ENCODE results near the gene PIK3C2G. TPM values are rescaled to one million over a fixed set of nuclear protein-coding genes. Genes with fewer than 3 reads are reported as not detected.

PIK3C2G gene
- total RNA-seq, 1 donor from 2014 or later: 4.6 TPM

DNA sequence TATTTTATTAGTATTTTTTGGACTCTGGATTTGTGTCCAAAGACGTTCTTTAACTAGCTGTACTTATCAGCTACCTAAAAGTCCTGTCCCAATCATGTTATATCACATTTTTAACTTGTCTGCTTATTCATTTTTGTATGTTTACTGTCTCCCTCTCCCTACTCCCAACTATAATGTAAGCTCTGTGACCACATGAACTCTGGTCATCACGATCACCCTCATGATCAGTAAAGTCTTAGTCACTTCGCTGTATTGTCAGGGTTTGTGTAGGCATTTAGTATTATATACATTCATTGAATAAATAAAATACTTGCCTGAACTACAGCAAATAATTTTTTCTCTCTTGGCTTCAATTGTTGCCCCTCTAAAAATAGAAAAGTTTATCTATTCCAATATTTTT is 211.0 kb downstream of the PIK3C2G start:
- DNase-seq (ENCODE audit: extremely low spot score, unreplicated experiment): no peak
- Mint-ChIP-seq H3K27ac (no peak overlapping the region), H3K27me3 (no peaks in the 10 kb centered on the region), H3K36me3 (no peaks in the 10 kb centered on the region), H3K4me1 (ENCODE audit: unreplicated experiment) (no peaks in the 10 kb centered on the region), H3K9me3 (no peaks in the 10 kb centered on the region), H3K4me3 (no peak overlapping the region)
- TF ChIP-seq, protein P1, sequence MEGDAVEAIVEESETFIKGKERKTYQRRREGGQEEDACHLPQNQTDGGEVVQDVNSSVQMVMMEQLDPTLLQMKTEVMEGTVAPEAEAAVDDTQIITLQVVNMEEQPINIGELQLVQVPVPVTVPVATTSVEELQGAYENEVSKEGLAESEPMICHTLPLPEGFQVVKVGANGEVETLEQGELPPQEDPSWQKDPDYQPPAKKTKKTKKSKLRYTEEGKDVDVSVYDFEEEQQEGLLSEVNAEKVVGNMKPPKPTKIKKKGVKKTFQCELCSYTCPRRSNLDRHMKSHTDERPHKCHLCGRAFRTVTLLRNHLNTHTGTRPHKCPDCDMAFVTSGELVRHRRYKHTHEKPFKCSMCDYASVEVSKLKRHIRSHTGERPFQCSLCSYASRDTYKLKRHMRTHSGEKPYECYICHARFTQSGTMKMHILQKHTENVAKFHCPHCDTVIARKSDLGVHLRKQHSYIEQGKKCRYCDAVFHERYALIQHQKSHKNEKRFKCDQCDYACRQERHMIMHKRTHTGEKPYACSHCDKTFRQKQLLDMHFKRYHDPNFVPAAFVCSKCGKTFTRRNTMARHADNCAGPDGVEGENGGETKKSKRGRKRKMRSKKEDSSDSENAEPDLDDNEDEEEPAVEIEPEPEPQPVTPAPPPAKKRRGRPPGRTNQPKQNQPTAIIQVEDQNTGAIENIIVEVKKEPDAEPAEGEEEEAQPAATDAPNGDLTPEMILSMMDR (conservative IDR thresholded peaks at IDR 0.05): no peak

DNA sequence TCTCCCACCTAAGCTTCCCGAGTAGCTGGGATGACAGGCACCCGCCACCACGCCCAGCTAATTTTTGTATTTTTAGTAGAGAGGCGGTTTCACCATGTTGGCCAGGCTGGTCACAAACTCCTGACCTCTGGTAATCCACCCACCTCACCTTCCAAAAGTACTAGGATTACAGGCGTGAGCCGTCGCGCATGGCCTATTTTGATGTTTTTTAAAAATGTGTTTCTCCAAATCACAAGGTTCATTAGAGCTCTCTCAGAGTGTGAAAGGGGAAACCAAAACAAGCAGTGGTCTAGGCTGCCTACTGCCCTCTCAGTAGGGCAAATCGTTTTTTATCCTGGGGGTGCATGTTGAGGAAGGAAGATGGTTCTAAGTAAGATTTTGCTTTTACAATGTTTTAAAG is 211.5 kb downstream of the PIK3C2G start:
- Mint-ChIP-seq H3K4me3 (no peak overlapping the region), H3K27ac (no peak overlapping the region), H3K36me3 (no peaks in the 10 kb centered on the region), H3K27me3 (no peaks in the 10 kb centered on the region), H3K4me1 (ENCODE audit: unreplicated experiment) (no peaks in the 10 kb centered on the region), H3K9me3 (no peaks in the 10 kb centered on the region)
- no peak for DNase-seq (ENCODE audit: extremely low spot score, unreplicated experiment)
- TF ChIP-seq, protein P1 (conservative IDR thresholded peaks at IDR 0.05): no peak

DNA sequence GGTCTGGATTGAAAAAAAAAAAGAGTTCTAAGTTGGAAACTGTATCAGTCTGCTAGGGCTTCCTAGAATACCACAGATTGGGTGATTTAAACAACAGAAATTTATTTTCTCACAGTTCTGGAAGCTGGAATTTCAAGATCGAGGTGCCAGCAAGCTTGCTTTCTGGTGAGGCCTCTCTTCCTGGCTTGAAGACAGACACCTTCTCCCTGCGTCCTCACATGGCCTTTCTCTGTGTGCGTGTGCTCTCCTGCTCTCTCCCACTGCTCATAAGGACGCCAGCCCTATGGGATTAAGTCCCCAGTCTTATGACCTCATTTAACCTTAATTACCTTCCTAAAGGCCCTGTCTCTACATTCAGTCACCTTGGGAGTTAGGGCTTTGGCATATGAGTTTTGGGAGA is 215.5 kb downstream of the PIK3C2G start:
- Mint-ChIP-seq H3K4me1 (ENCODE audit: unreplicated experiment) (no peaks in the 10 kb centered on the region), H3K36me3 (peaks cover 5% of the 10 kb centered on the region), H3K27ac (no peak overlapping the region), H3K4me3 (no peak overlapping the region), H3K27me3 (no peaks in the 10 kb centered on the region), H3K9me3 (no peaks in the 10 kb centered on the region)
- TF ChIP-seq, protein P1 (conservative IDR thresholded peaks at IDR 0.05): no peak
- no peak for DNase-seq (ENCODE audit: extremely low spot score, unreplicated experiment)

DNA sequence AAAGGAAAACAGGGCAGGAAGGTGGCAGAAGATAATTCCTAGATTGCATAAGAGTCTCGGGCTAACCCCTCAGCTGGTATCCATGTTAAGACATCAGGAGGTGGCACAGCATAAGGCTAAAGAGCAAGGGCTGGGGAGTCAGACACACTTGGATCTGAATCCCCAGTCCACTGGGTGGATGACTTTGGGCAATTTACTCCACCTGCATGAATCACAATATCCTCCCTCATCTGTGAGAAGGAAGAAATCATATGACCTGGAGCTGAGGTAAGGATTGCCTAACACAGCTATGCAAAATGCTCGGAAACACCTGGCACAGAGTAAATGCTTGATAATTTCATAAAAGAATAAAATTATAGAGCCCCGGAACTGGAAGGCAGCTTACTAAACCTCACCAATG is 217.9 kb downstream of the PIK3C2G start:
- TF ChIP-seq, protein P1 (conservative IDR thresholded peaks at IDR 0.05): no peak
- Mint-ChIP-seq H3K36me3 (peaks cover 5% of the 10 kb centered on the region), H3K27ac (no peak overlapping the region), H3K27me3 (no peaks in the 10 kb centered on the region), H3K4me1 (ENCODE audit: unreplicated experiment) (no peaks in the 10 kb centered on the region), H3K9me3 (no peaks in the 10 kb centered on the region), H3K4me3 (no peak overlapping the region)
- DNase-seq (ENCODE audit: extremely low spot score, unreplicated experiment): no peak

DNA sequence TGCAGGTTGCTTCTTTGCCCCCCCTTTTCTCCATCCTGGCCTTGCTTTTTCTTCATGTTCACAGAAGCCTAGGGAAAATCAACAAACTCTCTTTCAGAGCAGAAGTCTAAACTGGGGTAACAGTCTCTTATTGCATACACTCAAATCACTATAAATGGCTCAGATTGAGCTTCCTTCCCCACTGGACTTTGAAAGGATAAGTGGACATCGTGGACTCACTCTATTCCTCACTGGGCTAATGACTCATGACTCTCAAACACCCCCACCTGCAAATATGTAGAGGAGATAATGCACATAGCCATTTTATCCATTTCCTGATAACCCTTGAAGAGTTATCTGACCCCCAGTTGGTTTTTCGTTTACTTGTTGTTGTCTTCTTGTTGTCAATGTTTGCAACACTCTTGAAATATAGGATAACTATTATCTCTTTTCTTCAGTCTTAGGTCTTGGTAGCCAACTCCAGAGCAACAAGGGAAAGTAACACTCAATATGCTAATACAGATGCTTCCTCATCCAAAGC is 221.3 kb downstream of the PIK3C2G start:
- TF ChIP-seq, protein P1 (conservative IDR thresholded peaks at IDR 0.05): no peak
- Mint-ChIP-seq H3K4me1 (ENCODE audit: unreplicated experiment) (peaks cover 4% of the 10 kb centered on the region), H3K9me3 (no peaks in the 10 kb centered on the region), H3K36me3 (peaks cover 5% of the 10 kb centered on the region), H3K27me3 (no peaks in the 10 kb centered on the region), H3K4me3 (no peak overlapping the region), H3K27ac (no peak overlapping the region)
- no peak for DNase-seq (ENCODE audit: extremely low spot score, unreplicated experiment)
